SU-DHL-6 (cell line): ENCODE results near the gene ZNF117.
"Not testable (repeated sequence)": the region's sequence is repeated elsewhere in the genome, so short reads cannot be mapped to it uniquely, and the experiment has no call there.

Experiments
- H2AFZ ChIP-seq: fragments of 200-600 bp; sonication (generic); 2 replicates; pipeline ENCODE4 v1.6.1; 2014; ENCODE audit warnings: low read depth, mild to moderate bottlenecking, moderate library complexity, mixed read lengths, antibody characterized with exemption, low read length; ENCODE audit not compliant: severe bottlenecking
- H3F3A ChIP-seq: fragments of 200-600 bp; shearing (Covaris generic); 2 replicates; pipeline ENCODE4 v1.6.0; 2016; ENCODE audit warnings: antibody characterized with exemption, mild to moderate bottlenecking; ENCODE audit not compliant: insufficient read depth
- H3K27ac ChIP-seq: fragments of 200-600 bp; sonication (generic); 2 replicates; pipeline ENCODE4 v1.5.1; 2016; ENCODE audit warnings: low read depth, mild to moderate bottlenecking, low read length, moderate library complexity, mixed read lengths
- H3K27me3 ChIP-seq: fragments of 200-600 bp; sonication (generic), shearing (Covaris generic); 2 replicates; pipeline ENCODE4 v1.6.0; 2014; ENCODE audit warnings: mild to moderate bottlenecking, low read length
- H3K36me3 ChIP-seq: fragments of 200-600 bp; sonication (generic); 2 replicates; pipeline ENCODE4 v1.6.1; 2014; ENCODE audit warnings: mild to moderate bottlenecking, low read length, mixed read lengths
- H3K4me2 ChIP-seq: fragments of 300-600, 200-600 bp; shearing (Covaris generic), sonication (generic); 2 replicates; pipeline ENCODE4 v1.6.0; 2014; ENCODE audit warnings: low read length, low read depth, mild to moderate bottlenecking; ENCODE audit not compliant: poor library complexity, severe bottlenecking
- H3K4me3 ChIP-seq: fragments of 200-600 bp; sonication (generic); 2 replicates; pipeline ENCODE4 v1.5.1; 2014; ENCODE audit warnings: antibody characterized with exemption, low read length, mild to moderate bottlenecking, mixed read lengths; ENCODE audit not compliant: insufficient read depth, poor library complexity, severe bottlenecking
- H3K79me2 ChIP-seq: fragments of 200-600 bp; sonication (generic); 2 replicates; pipeline ENCODE4 v1.6.1; 2014; ENCODE audit warnings: mild to moderate bottlenecking, low read length, moderate library complexity; ENCODE audit not compliant: insufficient read depth
- H3K9ac ChIP-seq: fragments of 200-600 bp; sonication (generic); 2 replicates; pipeline ENCODE4 v1.7.0; 2014; ENCODE audit warnings: mild to moderate bottlenecking, low read length
- H3K9me2 ChIP-seq: fragments of 200-600 bp; sonication (generic); replicated peaks from 2 replicates; pipeline ENCODE4 v1.6.1; 2014; ENCODE audit warnings: low read length; ENCODE audit not compliant: insufficient read depth
- H3K9me3 ChIP-seq: fragments of 200-600 bp; sonication (generic); 2 replicates; pipeline ENCODE4 v1.6.1; 2014; ENCODE audit warnings: low read length, mixed read lengths; ENCODE audit not compliant: insufficient read depth
- H4K20me1 ChIP-seq: fragments of 200-600 bp; sonication (generic); 2 replicates; pipeline ENCODE4 v1.6.1; 2014; ENCODE audit warnings: low read depth, mild to moderate bottlenecking, antibody characterized with exemption, low read length, moderate library complexity, mixed read lengths
- CTCF ChIP-seq: fragments of 200-600 bp; sonication (generic); IDR thresholded peaks from one replicate; pipeline ENCODE4 v1.5.1; 2017; ENCODE audit warnings: antibody characterized with exemption, mild to moderate bottlenecking, low read length, moderate library complexity; ENCODE audit not compliant: insufficient read depth, poor library complexity, severe bottlenecking
- EZH2phosphoT487 ChIP-seq: fragments of 200-600 bp; sonication (generic), shearing (Covaris generic); conservative IDR thresholded peaks from 2 replicates; pipeline ENCODE4 v1.6.1; 2018; ENCODE audit warnings: mild to moderate bottlenecking, antibody characterized with exemption, low read length, moderate library complexity, mixed read lengths

Gene ZNF117

GRCh38 chr7:64947252-64948000 lies 43.4 kb downstream of the ZNF117 start:
- H3K4me2 ChIP-seq, result no peak overlapping the region
- H3K36me3 ChIP-seq, result no peaks in the 10 kb centered on the region
- no peak overlapping the region for H3K27ac ChIP-seq
- H2AFZ ChIP-seq, result no peak overlapping the region
- H3K79me2 ChIP-seq, result no peaks in the 10 kb centered on the region
- TF ChIP-seq CTCF (no peak), EZH2phosphoT487 (no peak)
- no peaks in the 10 kb centered on the region for H3K9me3 ChIP-seq
- H3F3A ChIP-seq, result no peaks in the 10 kb centered on the region
- H3K4me3 ChIP-seq, result no peak overlapping the region
- no peak overlapping the region for H3K9ac ChIP-seq
- H3K27me3 ChIP-seq, result no peaks in the 10 kb centered on the region
- no peaks in the 10 kb centered on the region for H4K20me1 ChIP-seq
- no peaks in the 10 kb centered on the region for H3K9me2 ChIP-seq

- H3K4me2 ChIP-seq, result no peak overlapping the region
- H3K9ac ChIP-seq, result no peak overlapping the region
- no peaks in the 10 kb centered on the region for H3K9me3 ChIP-seq
Observed at GRCh38 chr7:64946772-64947171, 44.1 kb downstream of the ZNF117 start.

GRCh38 chr7:64945503-64946175 lies 45.2 kb downstream of the ZNF117 start:
- no peaks in the 10 kb centered on the region for H3K79me2 ChIP-seq
- no peak overlapping the region for H3K4me3 ChIP-seq
- H3K27me3 ChIP-seq, result no peaks in the 10 kb centered on the region
- TF ChIP-seq CTCF (no peak), EZH2phosphoT487 (no peak)
- no peak overlapping the region for H3K27ac ChIP-seq
- H2AFZ ChIP-seq, result no peak overlapping the region
- no peaks in the 10 kb centered on the region for H3K9me3 ChIP-seq
- H3K4me2 ChIP-seq, result no peak overlapping the region
- H4K20me1 ChIP-seq, result no peaks in the 10 kb centered on the region
- H3K9me2 ChIP-seq, result no peaks in the 10 kb centered on the region
- H3K36me3 ChIP-seq, result no peaks in the 10 kb centered on the region
- H3F3A ChIP-seq, result no peaks in the 10 kb centered on the region
- no peak overlapping the region for H3K9ac ChIP-seq

More at GRCh38 chr7:64946772-64947171, 44.1 kb downstream of the ZNF117 start:
- no peak overlapping the region for H3K27ac ChIP-seq
- TF ChIP-seq EZH2phosphoT487 (no peak), CTCF (peak; percentile 72)
- H4K20me1 ChIP-seq, result no peaks in the 10 kb centered on the region
- no peaks in the 10 kb centered on the region for H3K9me2 ChIP-seq
- H3K4me3 ChIP-seq, result no peak overlapping the region
- H2AFZ ChIP-seq, result no peak overlapping the region
- H3K27me3 ChIP-seq, result no peaks in the 10 kb centered on the region
- H3F3A ChIP-seq, result no peaks in the 10 kb centered on the region
- no peaks in the 10 kb centered on the region for H3K36me3 ChIP-seq
- H3K79me2 ChIP-seq, result no peaks in the 10 kb centered on the region

GRCh38 chr7:64944667-64945502 lies 46.0 kb downstream of the ZNF117 start:
- H3F3A ChIP-seq, H3K4me2 ChIP-seq, H2AFZ ChIP-seq, H3K27me3 ChIP-seq, H3K9me3 ChIP-seq, H3K27ac ChIP-seq, H3K36me3 ChIP-seq, H3K9ac ChIP-seq, H4K20me1 ChIP-seq, H3K79me2 ChIP-seq, H3K9me2 ChIP-seq, H3K4me3 ChIP-seq: not testable (repeated sequence)

GRCh38 chr7:64940021-64940420 lies 50.8 kb downstream of the ZNF117 start:
- H4K20me1 ChIP-seq, H3K4me3 ChIP-seq, H3K9me2 ChIP-seq, H3K4me2 ChIP-seq, H3K9me3 ChIP-seq, H2AFZ ChIP-seq, H3K9ac ChIP-seq, H3K36me3 ChIP-seq, H3K79me2 ChIP-seq, H3K27me3 ChIP-seq, H3K27ac ChIP-seq, H3F3A ChIP-seq: not testable (repeated sequence)
